Psoas muscle (tissue), 7 donors: Measurements from ENCODE around the gene COX11. TPM values are rescaled to one million over a fixed set of nuclear protein-coding genes. Genes with fewer than 3 reads are reported as not detected.

Experiments used
- polyA plus RNA-seq, 3 donors: library from polyadenylated mRNA; stranded (reverse); fragments of 200-250 nt; gene quantifications; one replicate each; pipeline ENCODE4 v1.2.3, GENCODE V29; 2013
- total RNA-seq, 4 donors: library from RNA; stranded (reverse); fragmentation: NEBNext Ultra II Directional in 2 of 4; extraction: Animal tissue kit (Norgen Biotek cat#: 25700) in 2 of 4; gene quantifications; one replicate each; pipeline versions ENCODE4 v1.2.1 to v1.2.4, GENCODE V29; 2021 to 2023
- donor health status: healthy with polysubstance abuse.
- donor health status: DM: no; HTN: no; CAD: no; lungs with moderate emphysema.
- donor health status: Bipolar disorder and iron deficiency.
- donor health status: healthy.
- donor health status: DM: no; HTN: no; CAD: no.
- donor health status: DM: no; HTN: no; CAD: no.
- donor health status: DM: yes; HTN: yes; CAD: no.

The COX11 gene
- total and polyA plus RNA-seq, 7 donors: 28.0 to 64.5 (median 42.7) TPM

Other genes with a start within 250 kb of the COX11 start
- 1 to 10 TPM; 4.0 to 6.5 (median 4.6) TPM for gene TOM1L1, start 67.8 kb downstream of the COX11 start, total RNA-seq
- gene TOM1L1, start 67.8 kb downstream of the COX11 start, polyA plus RNA-seq: 1 to 10 TPM; 1.1 to 3.4 (median 3.3) TPM
- gene STXBP4, start 111 bp upstream of the COX11 start, total RNA-seq: 1 to 10 TPM; 1.5 to 4.1 (median 2.7) TPM
- 1 to 10 TPM in 1 of 3 donors, under 1 TPM in 2; 0.53 to 2.3 (median 0.79) TPM for gene STXBP4, start 111 bp upstream of the COX11 start, polyA plus RNA-seq